Progenitor cell of endocrine pancreas (in vitro differentiated cells): ENCODE data around the gene ZNF615. TPM values are rescaled to one million over a fixed set of nuclear protein-coding genes. Genes with fewer than 3 reads are reported as not detected.
"Not testable (repeated sequence)": the region's sequence is repeated elsewhere in the genome, so short reads cannot be mapped to it uniquely, and the experiment has no call there.

Source experiments
- DNase-seq: peaks from one replicate; pipeline ENCODE4 v3.0.0; 2021; ENCODE audit warnings: low spot score; ENCODE audit not compliant: unreplicated experiment
- H3K27ac Mint-ChIP-seq: 2 replicates; pipeline ENCODE4 v1.8.0; 2021; ENCODE audit warnings: mild to moderate bottlenecking, moderate library complexity, mixed read lengths
- H3K27me3 Mint-ChIP-seq: 2 replicates; pipeline ENCODE4 v1.8.0; 2021; ENCODE audit warnings: mixed read lengths
- H3K36me3 Mint-ChIP-seq: 2 replicates; pipeline ENCODE4 v1.8.0; 2022; ENCODE audit warnings: mixed read lengths; ENCODE audit not compliant: insufficient read depth
- H3K4me1 Mint-ChIP-seq: 2 replicates; pipeline ENCODE4 v1.8.0; 2021; ENCODE audit warnings: low read depth, mixed read lengths
- H3K4me3 Mint-ChIP-seq: 2 replicates; pipeline ENCODE4 v1.8.0; 2021; ENCODE audit warnings: low read depth, mild to moderate bottlenecking, moderate library complexity, mixed read lengths
- H3K9me3 Mint-ChIP-seq: 2 replicates; pipeline ENCODE4 v1.8.0; 2021; ENCODE audit warnings: low read depth, mixed read lengths
- CTCF ChIP-seq: fragments of 200-600 bp; sonication (generic); IDR thresholded peaks from one replicate; pipeline ENCODE4 v1.5.0; 2021; ENCODE audit warnings: antibody characterized with exemption, mild to moderate bottlenecking; ENCODE audit not compliant: unreplicated experiment
- total RNA-seq: library from RNA; stranded (reverse); gene quantifications from 2 replicates; pipeline ENCODE4 v1.2.1, GENCODE V29; 2021

Gene ZNF615
- total RNA-seq, 1 donor from 2014 or later = 17.7 TPM

DNA sequence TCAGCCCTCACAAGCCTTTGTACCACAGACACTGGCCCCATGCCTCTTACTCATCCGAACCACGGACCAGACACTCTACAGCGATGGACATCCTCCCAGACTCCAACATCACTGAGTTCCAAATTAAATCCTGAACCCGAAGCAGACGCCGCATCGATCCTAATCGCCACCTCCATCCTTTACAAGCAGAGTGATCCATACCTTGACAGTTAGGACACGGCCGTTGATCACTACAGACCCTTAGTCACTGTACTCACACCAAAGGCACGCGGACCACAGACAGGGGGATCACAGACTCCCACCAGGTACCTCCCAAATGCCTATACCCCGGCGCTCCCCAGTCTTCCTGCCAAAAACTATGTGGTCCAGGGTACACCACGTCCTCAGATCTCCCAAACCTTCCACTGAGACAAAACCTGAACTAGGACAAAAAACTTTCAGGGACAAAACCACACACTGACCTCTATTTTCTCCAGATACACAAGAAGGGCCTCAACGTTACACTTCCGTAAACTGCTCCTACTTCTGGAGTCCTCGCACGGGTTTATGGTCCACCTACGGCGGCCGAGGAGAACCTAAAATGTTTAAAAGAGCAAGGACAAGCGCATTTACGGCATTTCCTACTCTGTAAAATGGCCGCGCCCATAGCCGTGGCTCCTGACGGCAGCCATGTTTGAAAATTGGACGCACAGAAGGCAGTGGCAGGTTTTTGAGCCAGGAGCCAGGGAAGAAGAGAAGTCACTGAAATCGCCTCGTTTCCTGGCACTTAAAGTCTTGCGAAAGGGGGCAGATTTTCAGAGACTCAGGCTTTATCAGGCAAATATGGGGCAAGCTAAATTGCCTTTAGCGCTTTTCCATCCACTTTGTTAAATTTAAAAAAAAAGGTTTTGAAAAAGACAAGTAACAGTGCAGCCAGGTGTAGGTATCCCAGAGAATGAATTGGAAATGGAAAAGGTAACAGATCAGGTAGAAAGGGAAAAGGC, 21.4 kb downstream of the ZNF615 start, which contains the start of gene ZNF350:
Gene ZNF350, minus strand, starts transcription at position 532 of the 983 bp plus-strand sequence. CDS start 12,480 bp downstream, outside the sequence.
- H3K4me3 Mint-ChIP-seq = peak within 1 kb of the TSS; percentile 97
- DNase-seq = peak; percentile 68
- no peaks in the 10 kb centered on the region for H3K27me3 Mint-ChIP-seq
- peaks cover 55% of the 10 kb centered on the region for H3K9me3 Mint-ChIP-seq
- H3K36me3 Mint-ChIP-seq = peaks cover 58% of the 10 kb centered on the region
- H3K4me1 Mint-ChIP-seq = peaks cover 5% of the 10 kb centered on the region
- no peak for TF ChIP-seq CTCF
- H3K27ac Mint-ChIP-seq = peak within 1 kb of the TSS; percentile 95

- TF ChIP-seq CTCF = no peak
- Mint-ChIP-seq H3K9me3 (peaks cover 58% of the 10 kb centered on the region), H3K4me3 (no peak overlapping the region), H3K36me3 (peaks cover 67% of the 10 kb centered on the region), H3K27me3 (no peaks in the 10 kb centered on the region), H3K27ac (no peak overlapping the region), H3K4me1 (peaks cover 5% of the 10 kb centered on the region)
- DNase-seq = no peak
These were observed 24.6 kb downstream of the ZNF615 start for GRCh38 chr19:51983361-51983760.

GRCh38 chr19:51980926-51981325, 27.1 kb downstream of the ZNF615 start:
- not testable (repeated sequence) for H3K4me1 Mint-ChIP-seq
- Mint-ChIP-seq H3K36me3 (peaks cover 72% of the 10 kb centered on the region), H3K9me3 (peaks cover 61% of the 10 kb centered on the region)

DNA sequence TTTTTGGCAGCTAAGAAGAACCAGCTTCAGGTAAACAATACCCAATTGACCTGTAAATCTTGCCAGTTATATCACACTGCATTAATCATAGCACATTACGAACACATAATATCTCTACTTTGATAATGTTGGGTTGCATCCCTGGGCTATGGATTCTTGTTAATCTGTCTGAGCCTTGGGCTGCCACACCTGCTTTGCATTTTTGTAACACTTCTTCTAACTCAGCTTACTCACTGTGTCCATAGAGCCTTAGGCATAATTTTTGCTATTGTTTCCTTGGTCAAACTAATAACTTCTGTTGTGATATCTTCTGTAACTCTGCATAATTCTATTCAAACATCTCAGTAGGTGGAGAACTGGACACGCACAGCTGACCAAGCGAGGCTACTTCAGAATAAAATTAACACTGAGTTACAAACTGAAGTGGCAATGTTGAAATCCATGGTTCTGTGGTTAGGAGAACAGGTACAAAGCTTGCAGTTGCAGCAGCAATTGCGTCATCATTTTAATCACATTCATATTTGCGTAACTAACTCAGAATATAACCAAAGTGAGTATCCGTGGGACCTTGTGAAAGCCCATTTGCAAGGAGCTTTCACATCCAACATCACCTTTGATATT, 27.8 kb downstream of the ZNF615 start:
- Mint-ChIP-seq H3K27me3 (no peaks in the 10 kb centered on the region), H3K36me3 (peaks cover 72% of the 10 kb centered on the region), H3K27ac (no peak overlapping the region), H3K4me1 (no peaks in the 10 kb centered on the region), H3K9me3 (peaks cover 58% of the 10 kb centered on the region), H3K4me3 (no peak overlapping the region)
- no peak for DNase-seq
- TF ChIP-seq CTCF = no peak

More at GRCh38 chr19:51980926-51981325, 27.1 kb downstream of the ZNF615 start:
- H3K27ac Mint-ChIP-seq, DNase-seq, H3K27me3 Mint-ChIP-seq, H3K4me3 Mint-ChIP-seq: not testable (repeated sequence)

DNA sequence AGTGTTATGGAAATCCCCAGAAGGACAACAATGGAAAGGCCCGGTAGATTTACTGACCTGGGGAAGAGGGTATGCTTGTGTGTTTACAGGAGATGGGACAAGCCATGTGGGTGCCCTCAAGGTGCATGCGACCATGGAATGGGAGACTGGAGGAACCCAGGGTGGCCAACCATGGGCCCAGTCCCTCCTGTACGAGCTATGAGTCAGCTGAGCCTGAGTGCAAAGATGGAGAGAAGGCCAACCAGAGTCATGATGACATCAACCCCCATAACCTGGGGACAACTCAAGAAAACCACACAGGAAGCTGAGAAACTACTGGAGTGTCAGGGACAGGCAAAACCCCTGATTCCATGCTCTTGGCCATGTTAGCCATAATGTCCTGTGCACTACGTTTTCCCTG, 29.1 kb downstream of the ZNF615 start:
- Mint-ChIP-seq H3K27ac (no peak overlapping the region), H3K4me1 (no peaks in the 10 kb centered on the region), H3K4me3 (no peak overlapping the region), H3K36me3 (peaks cover 80% of the 10 kb centered on the region), H3K27me3 (no peaks in the 10 kb centered on the region), H3K9me3 (peaks cover 67% of the 10 kb centered on the region)
- DNase-seq = no peak
- TF ChIP-seq CTCF = no peak
